T-cell (primary cell): ENCODE measurements around the gene MICAL2. TPM values are rescaled to one million over a fixed set of nuclear protein-coding genes. Genes with fewer than 3 reads are reported as not detected.

Experiments used
- ATAC-seq, 4 experiments: fragments of 200-7000 bp in 3 of 4; fragments of 150-1000 bp in 1 of 4; cut with Tn5 transposase; replicated peaks in 1 of 4; 1 replicate in 3 of 4; 2 replicates in 1 of 4; pipeline ENCODE4 v1.10.0; 2021; ENCODE audit warnings: moderate library complexity in 3 of 4, mild to moderate bottlenecking in 2 of 4, moderate number of reproducible peaks in 1 of 4
- CTCF ChIA-PET, 2 donors: fragments of 300-600 bp; sonication (Branson Sonifier 250); formaldehyde crosslinking; loops; one replicate each; lab custom pipeline; 2022; ENCODE audit warnings: antibody characterized with exemption in 2 of 2; lab: Charles Lee
- POLR2A ChIA-PET, 2 donors: fragments of 300-600 bp; sonication (Branson Sonifier 250); formaldehyde crosslinking; loops; one replicate each; lab custom pipeline; 2022; ENCODE audit warnings: antibody characterized with exemption in 2 of 2; lab: Charles Lee
- DNase-seq, 35 experiments: peaks; one replicate each; pipeline versions ENCODE4 v3.0.0 to v3.0.0-alpha.2; 2013 to 2023
- H3K27ac ChIP-seq: one replicate; pipeline ENCODE4 v1.5.1; 2013; ENCODE audit warnings: low read length
- H3K27me3 ChIP-seq, 2 experiments: replicated peaks in 1 of 2; 1 replicate in 1 of 2; 2 replicates in 1 of 2; pipeline versions ENCODE4 v1.6.1 to v1.7.0; 2013; ENCODE audit warnings: low read length in 1 of 2, mixed read lengths in 1 of 2; ENCODE audit not compliant: control insufficient read depth in 2 of 2, insufficient read depth in 2 of 2; ENCODE audit errors: extremely low read depth in 1 of 2
- H3K36me3 ChIP-seq, 2 donors: 1 replicate in 1 of 2; 2 replicates in 1 of 2; pipeline versions ENCODE4 v1.6.1 to v1.7.0; 2013; ENCODE audit warnings: low read length in 1 of 2; ENCODE audit not compliant: control insufficient read depth in 2 of 2, insufficient read depth in 1 of 2; ENCODE audit errors: extremely low read depth in 1 of 2
- H3K4me1 ChIP-seq, 2 experiments: 1 replicate in 1 of 2; 2 replicates in 1 of 2; pipeline versions ENCODE4 v1.6.1 to v1.7.0; 2013; ENCODE audit warnings: low read length in 2 of 2, mixed read lengths in 1 of 2; ENCODE audit not compliant: insufficient read depth in 2 of 2, control insufficient read depth in 1 of 2; ENCODE audit errors: extremely low read depth in 1 of 2
- H3K4me3 ChIP-seq, 2 donors: 1 replicate in 1 of 2; 2 replicates in 1 of 2; pipeline versions ENCODE4 v1.5.1 to v1.7.0; 2013; ENCODE audit warnings: mild to moderate bottlenecking in 2 of 2, low read length in 1 of 2, moderate library complexity in 1 of 2; ENCODE audit not compliant: control insufficient read depth in 1 of 2; ENCODE audit errors: extremely low read depth in 1 of 2
- H3K9me3 ChIP-seq: 2 replicates; pipeline ENCODE4 v1.7.0; 2013
- H3K27ac Mint-ChIP-seq, 2 donors: one replicate each; pipeline ENCODE4 v1.8.0; 2020 to 2021; ENCODE audit warnings: mild to moderate bottlenecking in 2 of 2, mixed read lengths in 2 of 2
- H3K27me3 Mint-ChIP-seq, 2 donors: one replicate each; pipeline ENCODE4 v1.8.0; 2021 to 2022; ENCODE audit warnings: mixed read lengths in 2 of 2
- H3K36me3 Mint-ChIP-seq: one replicate; pipeline ENCODE4 v1.8.0; 2021; ENCODE audit warnings: mixed read lengths
- H3K4me1 Mint-ChIP-seq, 3 donors: one replicate each; pipeline ENCODE4 v1.8.0; 2020 to 2022; ENCODE audit warnings: mixed read lengths in 3 of 3, mild to moderate bottlenecking in 1 of 3
- H3K4me3 Mint-ChIP-seq, 3 donors: one replicate each; pipeline ENCODE4 v1.8.0; 2020 to 2022; ENCODE audit warnings: mild to moderate bottlenecking in 3 of 3, mixed read lengths in 3 of 3, moderate library complexity in 3 of 3
- H3K9me3 Mint-ChIP-seq, 3 donors: one replicate each; pipeline ENCODE4 v1.8.0; 2020 to 2022; ENCODE audit warnings: mixed read lengths in 3 of 3
- WGBS: methylation state at CpG from one replicate; pipeline ENCODE4 v1.1.5; 2013; ENCODE audit warnings: missing lambda C conversion rate; ENCODE audit not compliant: insufficient coverage; 5-methylcytosine and 5-hydroxymethylcytosine counted together
- total RNA-seq, 35 experiments: library from RNA in 6 of 35; stranded (reverse) in 6 of 35; fragments of 120-200 nt in 1 of 35; gene quantifications; one replicate each; pipeline versions ENCODE4 v1.2.1 to v1.2.4 and lab custom pipeline; 2013 to 2026

MICAL2 gene
- total RNA-seq, 5 donors from 2014 or later (not counting 1 experiment from before 2014, with no cell fraction given) = 13.7 to 38.7 (median 22.9) TPM

DNA sequence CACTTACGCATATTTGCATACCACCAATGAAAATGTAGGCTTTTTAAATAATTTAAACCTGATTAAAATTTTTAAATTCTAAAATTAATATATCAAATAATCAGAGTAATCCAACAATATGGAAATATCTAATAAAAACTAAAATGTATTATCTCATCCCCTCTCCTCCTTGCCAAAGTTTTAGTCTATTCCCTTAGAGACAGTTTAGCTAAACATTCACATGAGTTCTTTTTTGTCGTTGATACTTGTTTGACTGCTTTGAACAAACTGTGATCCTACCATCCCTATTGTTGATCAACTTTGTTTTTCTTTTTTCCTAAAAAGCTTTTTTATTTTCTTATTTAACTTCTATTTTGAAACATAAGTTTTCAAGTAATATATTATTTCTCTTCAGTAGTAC is 185.6 kb downstream of the MICAL2 start:
- no peak overlapping the region for H3K27ac ChIP-seq
- H3K36me3 ChIP-seq = peaks cover 0 to 4% of the 10 kb centered on the region in 2 donors
- CTCF ChIA-PET = interaction anchor here (0.6 to 1.1 kb wide), 2 partner anchors 8 to 600 kb away, joined by 3 to 5 read pairs; no protein-coding TSS in a partner anchor
- no peaks in the 10 kb centered on the region for H3K4me1 ChIP-seq
- no peak overlapping the region for H3K4me3 ChIP-seq
- H3K9me3 ChIP-seq = peaks cover 3% of the 10 kb centered on the region
- peaks cover 20% of the 10 kb centered on the region for H3K36me3 Mint-ChIP-seq
- no peak for DNase-seq
- ATAC-seq = no peak
- POLR2A ChIA-PET = no interaction called here
- no CpG with 5 or more reads among the region's 2 CpGs for WGBS
- H3K4me3 Mint-ChIP-seq = no peak overlapping the region
- H3K27me3 ChIP-seq = no peaks in the 10 kb centered on the region
- H3K27ac Mint-ChIP-seq = no peak overlapping the region
- H3K9me3 Mint-ChIP-seq = peaks cover 5 to 23% (median 15%) of the 10 kb centered on the region in 3 donors
- peaks cover 0 to 5% (median 0%) of the 10 kb centered on the region in 3 donors for H3K4me1 Mint-ChIP-seq
- no peaks in the 10 kb centered on the region for H3K27me3 Mint-ChIP-seq

DNA sequence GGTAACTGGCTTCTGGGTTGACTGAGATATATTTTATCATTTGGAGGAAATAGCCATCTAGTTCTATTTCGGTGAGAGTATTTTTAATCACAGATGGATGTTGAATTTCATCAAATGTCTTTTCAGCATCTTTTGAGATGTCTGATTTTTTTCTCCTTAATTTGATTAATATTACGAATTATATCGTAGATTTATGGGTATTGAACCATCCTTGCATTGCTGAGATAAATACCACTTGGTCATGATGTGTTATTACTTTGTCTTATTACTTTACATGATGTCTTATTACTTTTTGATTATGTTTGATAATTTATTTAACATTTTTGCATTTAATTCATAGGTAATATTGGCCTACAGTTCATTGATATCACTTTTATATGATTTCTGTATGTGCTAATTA is 188.2 kb downstream of the MICAL2 start:
- H3K27me3 Mint-ChIP-seq = no peaks in the 10 kb centered on the region
- ATAC-seq (no peak), DNase-seq (no peak)
- no peak overlapping the region for H3K4me3 Mint-ChIP-seq
- H3K9me3 Mint-ChIP-seq = peaks cover 5 to 23% (median 15%) of the 10 kb centered on the region in 3 donors
- H3K27me3 ChIP-seq = no peaks in the 10 kb centered on the region
- H3K27ac Mint-ChIP-seq = no peak overlapping the region
- H3K9me3 ChIP-seq = peaks cover 3% of the 10 kb centered on the region
- no peak overlapping the region for H3K27ac ChIP-seq
- WGBS = no CpG with 5 or more reads among the region's 3 CpGs
- H3K36me3 Mint-ChIP-seq = peaks cover 15% of the 10 kb centered on the region
- peaks cover 0 to 4% of the 10 kb centered on the region in 2 donors for H3K36me3 ChIP-seq
- H3K4me1 ChIP-seq = no peaks in the 10 kb centered on the region
- ChIA-PET POLR2A (no interaction called here), CTCF (no interaction called here)
- no peak overlapping the region for H3K4me3 ChIP-seq
- no peaks in the 10 kb centered on the region for H3K4me1 Mint-ChIP-seq

DNA sequence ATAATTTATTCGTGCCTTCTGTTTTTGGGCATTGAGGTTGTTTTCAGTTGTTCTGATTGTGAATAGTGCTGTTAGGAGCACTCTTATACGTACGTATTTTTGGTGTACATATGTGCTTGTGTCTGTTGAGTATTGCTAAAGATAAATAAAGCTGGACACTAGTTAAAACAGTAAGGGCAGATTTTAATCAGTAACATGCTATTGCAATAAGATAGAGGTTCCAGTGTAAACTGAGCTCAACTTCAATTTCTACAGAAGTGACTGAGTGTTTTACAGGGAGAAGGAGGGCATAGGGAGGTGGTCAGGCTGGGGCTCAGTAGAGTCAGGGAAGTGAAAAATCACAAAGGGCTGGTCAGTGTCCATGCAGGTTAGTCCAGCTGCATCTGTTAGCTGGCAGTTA is 191.0 kb downstream of the MICAL2 start:
- peaks cover 3% of the 10 kb centered on the region for H3K9me3 ChIP-seq
- H3K4me1 Mint-ChIP-seq = no peaks in the 10 kb centered on the region
- H3K4me1 ChIP-seq = no peaks in the 10 kb centered on the region
- no peaks in the 10 kb centered on the region for H3K36me3 ChIP-seq
- H3K4me3 ChIP-seq = no peak overlapping the region
- no CpG with 5 or more reads among the region's 3 CpGs for WGBS
- H3K27me3 ChIP-seq = no peaks in the 10 kb centered on the region
- H3K27ac Mint-ChIP-seq = no peak overlapping the region
- ATAC-seq (no peak), DNase-seq (no peak)
- peaks cover 14% of the 10 kb centered on the region for H3K36me3 Mint-ChIP-seq
- ChIA-PET CTCF (no interaction called here), POLR2A (no interaction called here)
- H3K27me3 Mint-ChIP-seq = no peaks in the 10 kb centered on the region
- peaks cover 5 to 23% (median 15%) of the 10 kb centered on the region in 3 donors for H3K9me3 Mint-ChIP-seq
- no peak overlapping the region for H3K4me3 Mint-ChIP-seq
- H3K27ac ChIP-seq = no peak overlapping the region

DNA sequence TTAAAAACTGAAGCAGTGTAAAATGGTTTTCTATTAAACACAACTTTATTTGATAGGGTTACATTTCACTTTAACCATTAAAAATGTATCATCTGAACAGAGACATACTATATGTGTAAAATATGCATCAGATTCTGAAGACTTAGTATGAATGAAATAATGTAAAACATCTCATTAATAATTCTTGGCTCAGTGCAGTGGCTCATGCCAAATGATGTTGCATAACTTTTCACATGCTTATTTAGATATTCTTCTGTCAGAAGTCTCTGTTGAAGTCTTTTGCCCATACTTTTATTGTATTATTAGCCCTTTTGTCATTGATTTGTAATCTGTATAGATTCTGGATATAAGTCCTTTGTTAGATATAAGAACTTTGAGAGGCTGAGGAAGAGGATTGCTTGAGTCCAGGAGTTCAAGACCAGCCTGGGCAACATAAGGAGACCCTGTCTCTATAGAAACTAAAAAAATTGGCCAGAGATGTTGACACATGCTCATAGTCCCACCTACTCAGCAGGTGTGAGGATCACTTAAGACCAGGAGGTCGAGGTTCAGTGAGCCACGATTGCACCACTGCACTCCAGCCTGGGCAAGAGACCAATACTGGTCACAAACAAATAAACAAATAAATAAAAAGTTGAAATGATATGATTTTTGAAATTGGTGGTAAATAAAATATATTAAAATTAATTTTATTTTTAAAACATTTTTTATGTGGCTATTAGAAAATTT is 193.2 kb downstream of the MICAL2 start:
- ChIA-PET POLR2A (no interaction called here), CTCF (interaction anchor here in 1 of 2 donors (0.6 kb wide), 1 partner anchor 1276 kb away, joined by 4 read pairs; no protein-coding TSS in a partner anchor)
- Histone ChIP-seq H3K9me3 (peaks cover 3% of the 10 kb centered on the region), H3K36me3 (no peaks in the 10 kb centered on the region), H3K27me3 (no peaks in the 10 kb centered on the region), H3K4me3 (no peak overlapping the region), H3K27ac (no peak overlapping the region), H3K4me1 (no peaks in the 10 kb centered on the region)
- peaks cover 6% of the 10 kb centered on the region for H3K36me3 Mint-ChIP-seq
- WGBS = no CpG with 5 or more reads among the region's 2 CpGs
- DNase-seq = no peak
- H3K27me3 Mint-ChIP-seq = no peaks in the 10 kb centered on the region
- ATAC-seq = no peak
- peaks cover 5 to 12% (median 8%) of the 10 kb centered on the region in 3 donors for H3K9me3 Mint-ChIP-seq
- no peak overlapping the region for H3K4me3 Mint-ChIP-seq
- H3K4me1 Mint-ChIP-seq = no peaks in the 10 kb centered on the region
- no peak overlapping the region for H3K27ac Mint-ChIP-seq

DNA sequence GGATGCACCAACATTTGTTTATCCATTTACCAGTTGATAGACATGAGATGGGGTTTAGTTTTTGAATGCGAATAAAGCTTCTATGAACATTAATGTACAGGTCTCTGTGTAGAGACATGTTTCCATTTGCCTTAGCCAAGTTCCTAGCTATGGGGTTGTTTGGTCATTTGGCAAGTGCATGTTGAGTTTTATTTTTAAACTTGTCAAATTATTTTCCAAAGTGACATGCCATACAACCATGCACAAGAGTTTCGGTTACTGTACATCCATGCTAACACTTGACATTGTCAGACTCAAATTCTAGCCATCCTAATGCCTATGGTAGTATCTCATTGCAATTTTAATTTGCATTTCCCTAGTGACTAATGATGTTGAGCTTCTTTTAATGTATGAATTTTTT is 196.4 kb downstream of the MICAL2 start:
- no peaks in the 10 kb centered on the region for H3K27me3 Mint-ChIP-seq
- Histone ChIP-seq H3K9me3 (no peaks in the 10 kb centered on the region), H3K27ac (no peak overlapping the region), H3K4me1 (no peaks in the 10 kb centered on the region), H3K27me3 (no peaks in the 10 kb centered on the region), H3K4me3 (no peak overlapping the region), H3K36me3 (no peaks in the 10 kb centered on the region)
- H3K9me3 Mint-ChIP-seq = peaks cover 0 to 15% (median 5%) of the 10 kb centered on the region in 3 donors
- no peaks in the 10 kb centered on the region for H3K4me1 Mint-ChIP-seq
- no peak overlapping the region for H3K27ac Mint-ChIP-seq
- peaks cover 6% of the 10 kb centered on the region for H3K36me3 Mint-ChIP-seq
- ATAC-seq (no peak), DNase-seq (no peak)
- no peak overlapping the region for H3K4me3 Mint-ChIP-seq
- ChIA-PET CTCF (no interaction called here), POLR2A (no interaction called here)
- WGBS = no CpG with 5 or more reads among the region's 2 CpGs

DNA sequence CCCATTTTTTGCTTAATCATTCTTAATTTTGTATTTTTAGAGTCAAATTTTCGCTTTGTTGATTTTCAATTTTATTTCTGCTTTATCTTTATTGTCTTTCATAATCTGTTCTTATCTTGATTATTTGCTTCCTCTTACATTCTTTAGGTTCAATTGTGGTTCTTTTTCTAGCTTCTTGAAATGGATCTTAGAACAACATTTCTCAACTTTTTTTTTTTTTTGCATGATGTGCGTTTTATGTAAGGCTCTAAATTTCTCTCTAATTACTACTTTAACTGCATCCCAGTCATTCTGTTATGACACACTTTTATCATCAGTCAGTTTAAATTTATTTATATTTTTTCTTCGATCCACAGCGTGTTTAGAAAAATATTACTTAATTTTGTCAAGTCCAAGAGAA is 201.7 kb downstream of the MICAL2 start:
- H3K9me3 ChIP-seq = peaks cover 9% of the 10 kb centered on the region
- H3K9me3 Mint-ChIP-seq = peaks cover 0 to 35% (median 12%) of the 10 kb centered on the region in 3 donors
- no peak overlapping the region for H3K4me3 ChIP-seq
- H3K36me3 ChIP-seq = no peaks in the 10 kb centered on the region
- no peaks in the 10 kb centered on the region for H3K27me3 ChIP-seq
- DNase-seq = no peak
- no peaks in the 10 kb centered on the region for H3K4me1 ChIP-seq
- POLR2A ChIA-PET = no interaction called here
- CTCF ChIA-PET = no interaction called here
- no peak overlapping the region for H3K27ac ChIP-seq
- H3K27me3 Mint-ChIP-seq = no peaks in the 10 kb centered on the region
- peaks cover 19% of the 10 kb centered on the region for H3K36me3 Mint-ChIP-seq
- no CpG with 5 or more reads among the region's 4 CpGs for WGBS
- no peak for ATAC-seq
- no peaks in the 10 kb centered on the region for H3K4me1 Mint-ChIP-seq
- H3K27ac Mint-ChIP-seq = no peak overlapping the region
- H3K4me3 Mint-ChIP-seq = no peak overlapping the region
